Fibroblast of villous mesenchyme (primary cell): ENCODE results near the gene WAPL. TPM values are rescaled to one million over a fixed set of nuclear protein-coding genes. Genes with fewer than 3 reads are reported as not detected.
A peak's percentile ranks its signal among the peaks of the same experiment; 100 is the strongest.
"Not testable (repeated sequence)": the region's sequence is repeated elsewhere in the genome, so short reads cannot be mapped to it uniquely, and the experiment has no call there.

ENCODE experiments used
- DNase-seq: peaks from one replicate; pipeline ENCODE4 v3.0.0-alpha.2; 2010; ENCODE audit warnings: low read depth
- H3K4me3 ChIP-seq: 2 replicates; pipeline ENCODE4 v1.5.1; 2011; ENCODE audit warnings: low read depth, mild to moderate bottlenecking, low read length
- CTCF ChIP-seq: IDR thresholded peaks from 2 replicates; pipeline ENCODE4 v1.5.1; 2012; ENCODE audit warnings: low read depth, mild to moderate bottlenecking, low read length; ENCODE audit not compliant: insufficient read depth
- total RNA-seq: library from RNA; depleted of rRNA; stranded (reverse); fragments of >200 nt; gene quantifications from 2 replicates; pipeline ENCODE4 v1.2.3, GENCODE V29; 2012

Gene WAPL
- total RNA-seq = 45.1 and 64.8 TPM in 2 replicates

- TF ChIP-seq CTCF = no peak
- peak within 1 kb of the TSS; percentile 96 for H3K4me3 ChIP-seq
- peak; percentile 95 for DNase-seq
These were observed at the start of gene WAPL for GRCh38 chr10:86521678-86522509. TSS of gene WAPL (minus strand) at chr10:86521792. CDS start at chr10:86518069, 3,723 bp downstream.

- H3K4me3 ChIP-seq = no peak overlapping the region
- DNase-seq = no peak
- no peak for TF ChIP-seq CTCF
These were observed 47.7 kb upstream of the WAPL start for GRCh38 chr10:86569335-86569734.

- not testable (repeated sequence) for H3K4me3 ChIP-seq, DNase-seq
These were observed 44.9 kb upstream of the WAPL start for GRCh38 chr10:86566518-86566917.

- DNase-seq = not testable (repeated sequence)
These were observed 41.7 kb upstream of the WAPL start for GRCh38 chr10:86563338-86563737.

GRCh38 chr10:86558695-86559094, 37.1 kb upstream of the WAPL start:
- not testable (repeated sequence) for H3K4me3 ChIP-seq
- peak; percentile 51 for DNase-seq

More at GRCh38 chr10:86563338-86563737, 41.7 kb upstream of the WAPL start:
- H3K4me3 ChIP-seq = not testable (repeated sequence)

GRCh38 chr10:86556933-86557649, 35.5 kb upstream of the WAPL start:
- no peak for DNase-seq
- no peak overlapping the region for H3K4me3 ChIP-seq
- no peak for TF ChIP-seq CTCF

- no peak for TF ChIP-seq CTCF
- no peak overlapping the region for H3K4me3 ChIP-seq
These were observed 34.9 kb upstream of the WAPL start for GRCh38 chr10:86556532-86556931.

GRCh38 chr10:86553639-86554038, 32.0 kb upstream of the WAPL start:
- DNase-seq = no peak
- no peak overlapping the region for H3K4me3 ChIP-seq
- no peak for TF ChIP-seq CTCF

More at GRCh38 chr10:86556532-86556931, 34.9 kb upstream of the WAPL start:
- DNase-seq = no peak
